GM12878 (cell line): ENCODE data around the gene GEMIN7. TPM values are rescaled to one million over a fixed set of nuclear protein-coding genes. Genes with fewer than 3 reads are reported as not detected.

ENCODE experiments used
- ATAC-seq: fragments of 200-7000 bp; cut with Tn5 transposase; 3 replicates; pipeline ENCODE4 v1.9.1; 2020; ENCODE audit warnings: mild to moderate bottlenecking, moderate library complexity
- BruUV-seq: library from RNA; stranded (reverse); fragments of 400-500 nt; replicated peaks from 2 replicates; lab custom pipeline; 2021; lab: Mats Ljungman, UMichigan
- CTCF ChIA-PET: fragments of 300-600 bp; sonication (Branson Sonifier 250); formaldehyde crosslinking; extraction: SDS; loops from one replicate; lab custom pipeline; 2021; ENCODE audit warnings: inconsistent platforms; lab: Yijun Ruan, JAX
- POLR2A ChIA-PET: fragments of 350-600 bp; formaldehyde crosslinking; extraction: SDS; loops from one replicate; lab custom pipeline; 2021; ENCODE audit warnings: inconsistent platforms; lab: Charles Lee
- RAD21 ChIA-PET: fragments of 300-600 bp; sonication (Branson Sonifier 250); formaldehyde crosslinking; loops from one replicate; lab custom pipeline; 2023; ENCODE audit warnings: antibody characterized with exemption; ENCODE audit not compliant: unreplicated experiment; lab: Charles Lee
- SMC1A ChIA-PET: fragments of 300-600 bp; sonication (Branson Sonifier 250); formaldehyde crosslinking; loops from one replicate; lab custom pipeline; 2023; ENCODE audit not compliant: unreplicated experiment, uncharacterized antibody; lab: Charles Lee
- DNase-seq: peaks from one replicate; pipeline ENCODE4 v3.0.0-alpha.2; 2011; ENCODE audit warnings: low read depth, low spot score
- FAIRE-seq: peaks from 3 replicates; lab custom pipeline; 2011; peaks lifted over from hg19 to GRCh38; lab: Jason Lieb, UNC
- H2AFZ ChIP-seq: 2 replicates; pipeline ENCODE4 v1.6.0; 2011; ENCODE audit warnings: low read depth, low read length, control low read depth; ENCODE audit not compliant: control insufficient read depth
- H3K27ac ChIP-seq: 2 replicates; pipeline ENCODE4 v1.5.1; 2011; ENCODE audit warnings: control low read depth; ENCODE audit not compliant: control insufficient read depth, insufficient read depth
- H3K27me3 ChIP-seq, 2 experiments: replicated peaks in 1 of 2; 2 replicates each; pipeline versions ENCODE4 v1.6.0 to v1.6.1; 2011; ENCODE audit warnings: low read length in 1 of 2; ENCODE audit not compliant: control insufficient read depth in 2 of 2, insufficient read depth in 2 of 2
- H3K36me3 ChIP-seq, 2 experiments: 2 replicates each; pipeline ENCODE4 v1.5.1; 2011; ENCODE audit warnings: low read length in 1 of 2; ENCODE audit not compliant: control insufficient read depth in 2 of 2, insufficient read depth in 2 of 2
- H3K4me1 ChIP-seq: 2 replicates; pipeline ENCODE4 v1.6.1; 2011; ENCODE audit warnings: mild to moderate bottlenecking, low read length, moderate library complexity, mixed read lengths; ENCODE audit not compliant: control insufficient read depth, insufficient read depth
- H3K4me2 ChIP-seq: 2 replicates; pipeline ENCODE4 v1.6.0; 2011; ENCODE audit warnings: control low read depth; ENCODE audit not compliant: control insufficient read depth, insufficient read depth
- H3K4me3 ChIP-seq: fragments of 200-600 bp; sonication (generic); 2 replicates; pipeline ENCODE4 v1.5.1; 2016
- H3K79me2 ChIP-seq: 2 replicates; pipeline ENCODE4 v1.6.0; 2011; ENCODE audit warnings: low read length; ENCODE audit not compliant: control insufficient read depth, insufficient read depth
- H3K9ac ChIP-seq: 2 replicates; pipeline ENCODE4 v1.8.0; 2011; ENCODE audit warnings: low read length, control low read depth, mixed read lengths; ENCODE audit not compliant: control insufficient read depth, insufficient read depth
- H3K9me3 ChIP-seq: replicated peaks from 3 replicates; pipeline ENCODE4 v1.5.1; 2011; ENCODE audit warnings: mild to moderate bottlenecking, low read length; ENCODE audit not compliant: control insufficient read depth, insufficient read depth
- H4K20me1 ChIP-seq: 2 replicates; pipeline ENCODE4 v1.6.0; 2011; ENCODE audit not compliant: control insufficient read depth, insufficient read depth
- DPF2 ChIP-seq: fragments of 450-650 bp; IDR thresholded peaks from 2 replicates; pipeline ENCODE4 v1.6.1; 2017; ENCODE audit warnings: mild to moderate bottlenecking
- EZH2 ChIP-seq: IDR thresholded peaks from 2 replicates; pipeline ENCODE4 v1.6.1; 2012; ENCODE audit warnings: low read depth, mild to moderate bottlenecking, control low read depth, inconsistent platforms, low read length, borderline replicate concordance; ENCODE audit not compliant: control insufficient read depth
- IRF5 ChIP-seq: fragments of 450-650 bp; IDR thresholded peaks from 2 replicates; pipeline ENCODE4 v1.6.1; 2017; ENCODE audit warnings: borderline replicate concordance
- LARP7 ChIP-seq: fragments of 450-650 bp; IDR thresholded peaks from 2 replicates; pipeline ENCODE4 v1.6.1; 2017; ENCODE audit warnings: mild to moderate bottlenecking
- NFYB ChIP-seq: IDR thresholded peaks from 2 replicates; pipeline ENCODE4 v1.6.1; 2011; ENCODE audit warnings: low read depth, mild to moderate bottlenecking, low read length, improper control_type of control experiment, moderate library complexity; ENCODE audit not compliant: insufficient read depth
- WGBS: methylation state at CpG from one replicate; pipeline ENCODE4 v1.1.6; 2016; ENCODE audit warnings: low lambda C conversion rate; ENCODE audit not compliant: insufficient replicate concordance, insufficient coverage; ENCODE audit errors: missing lambda C conversion rate; 5-methylcytosine and 5-hydroxymethylcytosine counted together
- in situ Hi-C: fragments of 300-500 bp; cut with MboI; formaldehyde crosslinking; loops from 9 replicates; pipeline ENCODE4 v1.14.3; 2018; ENCODE audit warnings: mixed read lengths
- intact Hi-C: fragments of 100-400 bp; cut with micrococcal nuclease; formaldehyde crosslinking; loops from one replicate; pipeline ENCODE4 v1.14.2; 2022; ENCODE audit not compliant: unreplicated experiment
- polyA plus RNA-seq, 11 experiments: library from polyadenylated mRNA; depleted of rRNA in 4 of 11; unstranded in 6 of 11; stranded (reverse) in 5 of 11; fragments of >200 nt; fragmentation: Nextera tagmentation in 4 of 11; fragmentation: Illumina TruSeq in 1 of 11; extraction: Ambion mirVana in 4 of 11; extraction: Trizol in 1 of 11; gene quantifications; 1 replicate in 1 of 11; 2 replicates in 10 of 11; pipeline versions ENCODE4 v1.2.1 to v1.2.3, GENCODE V29; 2011 to 2016; ENCODE audit warnings: inconsistent platforms in 2 of 11, missing spikeins in 2 of 11, low read depth in 1 of 11
- total RNA-seq, 4 experiments: library from RNA; depleted of rRNA in 3 of 4; stranded (reverse); fragments of >200 nt in 3 of 4; fragmentation: Illumina TruSeq in 1 of 4; extraction: Trizol in 1 of 4; gene quantifications; 2 replicates each; pipeline versions ENCODE4 v1.2.1 to v1.2.3, GENCODE V29; 2013 to 2021
- TF ChIP-seq, protein P1 (sequence below): fragments of 450-650 bp; IDR thresholded peaks from 2 replicates; pipeline ENCODE4 v1.6.1; 2017; ENCODE audit warnings: antibody characterized with exemption, mild to moderate bottlenecking, moderate library complexity
- TF ChIP-seq, protein P2 (sequence below): fragments of 450-650 bp; IDR thresholded peaks from 2 replicates; pipeline ENCODE4 v1.6.1; 2017; ENCODE audit warnings: mild to moderate bottlenecking, moderate library complexity
- TF ChIP-seq, protein P3 (sequence below): fragments of 450-650 bp; IDR thresholded peaks from 2 replicates; pipeline ENCODE4 v1.6.1; 2016; ENCODE audit warnings: mild to moderate bottlenecking

The GEMIN7 gene
- total and polyA plus RNA-seq, 10 of the 15 experiments (the other 5 are each of a cell fraction or from before 2014, with no cell fraction given) = 21.1 to 76.7 (median 44.9) TPM

DNA sequence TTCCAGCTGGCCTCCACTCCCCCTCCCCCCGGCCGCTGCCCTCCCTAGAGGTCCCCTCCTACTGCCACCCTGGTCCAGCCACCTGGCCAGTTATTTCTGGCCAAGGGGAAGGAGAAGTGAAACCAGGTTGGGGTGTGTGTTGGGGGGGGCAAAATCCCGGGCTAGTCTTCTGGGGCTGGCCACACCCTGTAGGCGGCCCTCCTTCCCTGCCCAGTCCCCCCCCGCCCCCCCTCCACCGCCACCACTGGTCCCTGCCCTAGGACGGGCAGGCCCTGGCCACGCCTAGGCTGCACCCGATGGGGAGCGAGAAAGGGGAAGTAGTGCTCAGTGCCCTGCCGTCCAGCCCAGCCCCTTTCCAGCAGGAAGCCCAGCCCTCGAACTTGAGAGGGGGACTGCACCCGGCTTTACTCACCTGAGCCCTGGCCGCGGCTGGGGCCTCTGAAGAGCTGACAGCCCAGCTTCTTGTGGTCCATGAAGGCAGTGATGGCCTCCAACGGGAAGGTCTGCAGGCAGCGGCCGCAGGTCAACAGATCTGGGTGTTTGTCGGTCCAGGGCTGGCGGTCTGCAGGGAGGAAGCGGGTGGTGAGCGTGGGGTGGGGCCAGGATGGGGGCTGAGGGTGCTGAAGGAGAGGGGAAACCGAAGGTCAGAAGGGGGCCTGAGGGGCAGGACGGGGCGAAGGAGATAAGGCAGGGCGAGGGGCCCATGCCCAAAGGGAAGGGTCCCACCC is 3.6 kb upstream of the GEMIN7 start (continued):
- TF ChIP-seq NFYB = no peak
- TF ChIP-seq EZH2 = no peak
- TF ChIP-seq, protein P1, sequence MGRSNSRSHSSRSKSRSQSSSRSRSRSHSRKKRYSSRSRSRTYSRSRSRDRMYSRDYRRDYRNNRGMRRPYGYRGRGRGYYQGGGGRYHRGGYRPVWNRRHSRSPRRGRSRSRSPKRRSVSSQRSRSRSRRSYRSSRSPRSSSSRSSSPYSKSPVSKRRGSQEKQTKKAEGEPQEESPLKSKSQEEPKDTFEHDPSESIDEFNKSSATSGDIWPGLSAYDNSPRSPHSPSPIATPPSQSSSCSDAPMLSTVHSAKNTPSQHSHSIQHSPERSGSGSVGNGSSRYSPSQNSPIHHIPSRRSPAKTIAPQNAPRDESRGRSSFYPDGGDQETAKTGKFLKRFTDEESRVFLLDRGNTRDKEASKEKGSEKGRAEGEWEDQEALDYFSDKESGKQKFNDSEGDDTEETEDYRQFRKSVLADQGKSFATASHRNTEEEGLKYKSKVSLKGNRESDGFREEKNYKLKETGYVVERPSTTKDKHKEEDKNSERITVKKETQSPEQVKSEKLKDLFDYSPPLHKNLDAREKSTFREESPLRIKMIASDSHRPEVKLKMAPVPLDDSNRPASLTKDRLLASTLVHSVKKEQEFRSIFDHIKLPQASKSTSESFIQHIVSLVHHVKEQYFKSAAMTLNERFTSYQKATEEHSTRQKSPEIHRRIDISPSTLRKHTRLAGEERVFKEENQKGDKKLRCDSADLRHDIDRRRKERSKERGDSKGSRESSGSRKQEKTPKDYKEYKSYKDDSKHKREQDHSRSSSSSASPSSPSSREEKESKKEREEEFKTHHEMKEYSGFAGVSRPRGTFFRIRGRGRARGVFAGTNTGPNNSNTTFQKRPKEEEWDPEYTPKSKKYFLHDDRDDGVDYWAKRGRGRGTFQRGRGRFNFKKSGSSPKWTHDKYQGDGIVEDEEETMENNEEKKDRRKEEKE = peak; percentile 70; the same call in 1 of the 2 replicates

DNA sequence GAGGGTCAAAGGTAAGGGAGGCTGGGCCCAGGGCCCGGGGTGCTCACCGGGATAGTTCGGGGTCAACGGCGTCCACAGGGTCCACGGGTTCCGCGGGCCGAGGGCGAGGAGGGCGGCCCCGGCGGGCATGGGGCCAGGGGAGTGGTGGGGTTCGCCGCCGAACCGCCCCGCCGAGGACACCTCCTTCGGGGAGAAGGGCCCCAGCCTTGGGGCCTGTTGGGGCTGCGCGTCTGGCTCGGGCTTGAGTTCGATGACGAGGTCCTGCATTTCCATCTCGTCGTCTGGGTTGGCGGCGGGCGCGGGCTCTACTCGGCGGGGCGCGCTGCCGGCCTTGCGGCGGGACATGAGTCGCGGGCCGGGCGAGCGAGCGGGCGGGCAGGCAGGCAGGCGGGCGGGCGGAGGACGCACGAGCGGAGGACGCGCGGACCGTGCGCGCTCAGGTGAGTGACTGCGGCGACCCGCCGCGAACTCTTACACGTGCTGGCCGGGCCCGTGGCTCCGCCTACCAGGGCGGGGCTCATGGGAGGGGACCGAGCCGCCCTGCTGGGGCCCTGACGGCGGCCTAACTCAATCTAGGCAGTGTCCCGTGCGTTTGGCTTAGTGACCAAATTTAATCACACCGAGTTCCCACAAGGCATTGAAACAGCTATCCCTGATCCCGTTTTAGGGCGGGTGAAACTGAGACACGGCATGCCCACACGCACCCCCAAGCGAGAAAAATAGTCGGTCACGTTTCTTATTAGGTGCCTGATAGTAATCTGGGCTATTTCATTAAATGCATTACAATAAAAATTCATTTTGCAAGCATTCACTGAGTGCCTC is 2.8 kb upstream of the GEMIN7 start, which contains the start of gene ZNF296:
TSS of gene ZNF296 (minus strand) at position 450 of the 822 bp plus-strand sequence. CDS start at position 345, 105 bp downstream.
- no peaks in the 10 kb centered on the region for H3K27me3 ChIP-seq
- TSS peak; percentile 43 for BruUV-seq
- FAIRE-seq = peak; percentile 77
- intact Hi-C loops (loop anchor here (5.0 to 10.0 kb wide), 3 partner anchors 61 to 399 kb away; partner anchors contain the start of genes BLOC1S3 and TRAPPC6A), in situ Hi-C loops (no loop called here)
- H3K4me3 ChIP-seq = peak within 1 kb of the TSS; percentile 100
- H3K79me2 ChIP-seq = peaks cover 65% of the 10 kb centered on the region
- H4K20me1 ChIP-seq = no peaks in the 10 kb centered on the region; the same call in 1 of the 2 replicates
- ChIA-PET POLR2A (interaction anchor here (0.5 to 2.5 kb wide), 10 partner anchors 14 to 381 kb away, joined by 3 to 12 read pairs (median 4); partner anchors contain the start of genes BLOC1S3, CLASRP, CLPTM1 and PPP1R37), RAD21 (interaction anchor here (1.2 kb wide), 1 partner anchor 42 kb away, joined by 3 read pairs; no protein-coding TSS in a partner anchor), CTCF (interaction anchor here (1.1 to 2.4 kb wide), 4 partner anchors 24 to 102 kb away, joined by 3 to 6 read pairs (median 4); partner anchors contain the start of genes BLOC1S3 and TRAPPC6A), SMC1A (interaction anchor here (1.0 kb wide), 1 partner anchor 74 kb away, joined by 3 read pairs; no protein-coding TSS in a partner anchor)
- peak within 1 kb of the TSS; percentile 88 for H3K9ac ChIP-seq
- peak within 1 kb of the TSS; percentile 75 for H2AFZ ChIP-seq
- no peak for DNase-seq
- WGBS = 2% methylated on average over 69 of the region's 81 CpGs
- ATAC-seq = peak; percentile 71
- no peaks in the 10 kb centered on the region for H3K9me3 ChIP-seq
- H3K36me3 ChIP-seq = peaks cover 10 to 11% of the 10 kb centered on the region in 2 experiments; a peak in 3 of 4 replicates
- H3K4me1 ChIP-seq = peaks cover 25% of the 10 kb centered on the region
- H3K4me2 ChIP-seq = peak within 1 kb of the TSS; percentile 60
- peak within 1 kb of the TSS; percentile 86 for H3K27ac ChIP-seq
- TF ChIP-seq DPF2 (0 out of 2 replicates have a peak, but pooled peaks have one; percentile 44), LARP7 (peak; percentile 98), IRF5 (no peak)
- TF ChIP-seq, protein P2, sequence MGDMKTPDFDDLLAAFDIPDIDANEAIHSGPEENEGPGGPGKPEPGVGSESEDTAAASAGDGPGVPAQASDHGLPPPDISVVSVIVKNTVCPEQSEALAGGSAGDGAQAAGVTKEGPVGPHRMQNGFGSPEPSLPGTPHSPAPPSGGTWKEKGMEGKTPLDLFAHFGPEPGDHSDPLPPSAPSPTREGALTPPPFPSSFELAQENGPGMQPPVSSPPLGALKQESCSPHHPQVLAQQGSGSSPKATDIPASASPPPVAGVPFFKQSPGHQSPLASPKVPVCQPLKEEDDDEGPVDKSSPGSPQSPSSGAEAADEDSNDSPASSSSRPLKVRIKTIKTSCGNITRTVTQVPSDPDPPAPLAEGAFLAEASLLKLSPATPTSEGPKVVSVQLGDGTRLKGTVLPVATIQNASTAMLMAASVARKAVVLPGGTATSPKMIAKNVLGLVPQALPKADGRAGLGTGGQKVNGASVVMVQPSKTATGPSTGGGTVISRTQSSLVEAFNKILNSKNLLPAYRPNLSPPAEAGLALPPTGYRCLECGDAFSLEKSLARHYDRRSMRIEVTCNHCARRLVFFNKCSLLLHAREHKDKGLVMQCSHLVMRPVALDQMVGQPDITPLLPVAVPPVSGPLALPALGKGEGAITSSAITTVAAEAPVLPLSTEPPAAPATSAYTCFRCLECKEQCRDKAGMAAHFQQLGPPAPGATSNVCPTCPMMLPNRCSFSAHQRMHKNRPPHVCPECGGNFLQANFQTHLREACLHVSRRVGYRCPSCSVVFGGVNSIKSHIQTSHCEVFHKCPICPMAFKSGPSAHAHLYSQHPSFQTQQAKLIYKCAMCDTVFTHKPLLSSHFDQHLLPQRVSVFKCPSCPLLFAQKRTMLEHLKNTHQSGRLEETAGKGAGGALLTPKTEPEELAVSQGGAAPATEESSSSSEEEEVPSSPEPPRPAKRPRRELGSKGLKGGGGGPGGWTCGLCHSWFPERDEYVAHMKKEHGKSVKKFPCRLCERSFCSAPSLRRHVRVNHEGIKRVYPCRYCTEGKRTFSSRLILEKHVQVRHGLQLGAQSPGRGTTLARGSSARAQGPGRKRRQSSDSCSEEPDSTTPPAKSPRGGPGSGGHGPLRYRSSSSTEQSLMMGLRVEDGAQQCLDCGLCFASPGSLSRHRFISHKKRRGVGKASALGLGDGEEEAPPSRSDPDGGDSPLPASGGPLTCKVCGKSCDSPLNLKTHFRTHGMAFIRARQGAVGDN = peak; percentile 87
- TF ChIP-seq, protein P3, sequence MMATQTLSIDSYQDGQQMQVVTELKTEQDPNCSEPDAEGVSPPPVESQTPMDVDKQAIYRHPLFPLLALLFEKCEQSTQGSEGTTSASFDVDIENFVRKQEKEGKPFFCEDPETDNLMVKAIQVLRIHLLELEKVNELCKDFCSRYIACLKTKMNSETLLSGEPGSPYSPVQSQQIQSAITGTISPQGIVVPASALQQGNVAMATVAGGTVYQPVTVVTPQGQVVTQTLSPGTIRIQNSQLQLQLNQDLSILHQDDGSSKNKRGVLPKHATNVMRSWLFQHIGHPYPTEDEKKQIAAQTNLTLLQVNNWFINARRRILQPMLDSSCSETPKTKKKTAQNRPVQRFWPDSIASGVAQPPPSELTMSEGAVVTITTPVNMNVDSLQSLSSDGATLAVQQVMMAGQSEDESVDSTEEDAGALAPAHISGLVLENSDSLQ = peak; percentile 77
